OCI-LY3 (cell line): ENCODE results near the gene GIPC2.

ENCODE experiments used
- EZH2phosphoT487 ChIP-seq: fragments of 200-600 bp; shearing (Covaris generic); IDR thresholded peaks from 2 replicates; pipeline ENCODE4 v1.6.1; 2018; ENCODE audit warnings: antibody characterized with exemption, mixed run types, low read depth
- TF ChIP-seq, protein P1 (sequence below): fragments of 200-600, 300-600 bp; sonication (generic); IDR thresholded peaks from 2 replicates; pipeline ENCODE4 v1.5.1; 2014; ENCODE audit warnings: antibody characterized with exemption, low read length, low read depth

DNA sequence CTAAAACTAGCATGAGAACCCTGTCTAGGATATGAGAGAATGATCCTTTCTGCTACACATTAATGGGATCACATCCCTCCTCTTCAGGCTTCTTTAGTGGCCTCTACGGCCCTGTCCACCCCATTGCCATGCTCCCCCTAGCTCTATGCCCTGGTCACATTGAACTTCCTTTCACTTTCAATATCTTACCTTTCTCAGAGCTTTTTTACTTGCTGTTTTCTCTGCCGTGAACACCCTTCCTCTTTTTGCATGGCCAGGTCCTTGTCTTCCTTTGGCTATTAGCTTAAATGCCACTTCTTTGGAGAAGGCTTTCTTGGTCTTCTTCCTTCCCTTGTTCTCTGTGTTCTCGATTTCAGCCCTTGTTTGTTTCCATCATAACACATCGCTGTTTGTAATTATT, 97.4 kb downstream of the GIPC2 start:
- TF ChIP-seq, protein P1, sequence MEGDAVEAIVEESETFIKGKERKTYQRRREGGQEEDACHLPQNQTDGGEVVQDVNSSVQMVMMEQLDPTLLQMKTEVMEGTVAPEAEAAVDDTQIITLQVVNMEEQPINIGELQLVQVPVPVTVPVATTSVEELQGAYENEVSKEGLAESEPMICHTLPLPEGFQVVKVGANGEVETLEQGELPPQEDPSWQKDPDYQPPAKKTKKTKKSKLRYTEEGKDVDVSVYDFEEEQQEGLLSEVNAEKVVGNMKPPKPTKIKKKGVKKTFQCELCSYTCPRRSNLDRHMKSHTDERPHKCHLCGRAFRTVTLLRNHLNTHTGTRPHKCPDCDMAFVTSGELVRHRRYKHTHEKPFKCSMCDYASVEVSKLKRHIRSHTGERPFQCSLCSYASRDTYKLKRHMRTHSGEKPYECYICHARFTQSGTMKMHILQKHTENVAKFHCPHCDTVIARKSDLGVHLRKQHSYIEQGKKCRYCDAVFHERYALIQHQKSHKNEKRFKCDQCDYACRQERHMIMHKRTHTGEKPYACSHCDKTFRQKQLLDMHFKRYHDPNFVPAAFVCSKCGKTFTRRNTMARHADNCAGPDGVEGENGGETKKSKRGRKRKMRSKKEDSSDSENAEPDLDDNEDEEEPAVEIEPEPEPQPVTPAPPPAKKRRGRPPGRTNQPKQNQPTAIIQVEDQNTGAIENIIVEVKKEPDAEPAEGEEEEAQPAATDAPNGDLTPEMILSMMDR: no peak
- TF ChIP-seq EZH2phosphoT487: no peak
